Activated CD4-positive, alpha-beta memory T cell treated with anti-CD3 and anti-CD28 coated beads for 36 hours (primary cell): ENCODE measurements around the gene MYRF. TPM values are rescaled to one million over a fixed set of nuclear protein-coding genes. Genes with fewer than 3 reads are reported as not detected.

Experiments used
- CTCF ChIA-PET: fragments of 350-600 bp; sonication (Branson Sonifier 250); formaldehyde crosslinking; loops from one replicate; lab custom pipeline; 2021; ENCODE audit warnings: antibody characterized with exemption, inconsistent platforms; lab: Charles Lee
- POLR2A ChIA-PET: fragments of 350-600 bp; sonication (Branson Sonifier 250); formaldehyde crosslinking; loops from one replicate; lab custom pipeline; 2021; ENCODE audit warnings: antibody characterized with exemption; lab: Charles Lee
- DNase-seq: peaks from one replicate; pipeline ENCODE4 v3.0.0-alpha.2; 2020
- H3K27ac Mint-ChIP-seq: one replicate; pipeline ENCODE4 v1.8.0; 2021; ENCODE audit warnings: mixed read lengths
- H3K27me3 Mint-ChIP-seq: one replicate; pipeline ENCODE4 v1.8.0; 2021; ENCODE audit warnings: mixed read lengths
- H3K36me3 Mint-ChIP-seq: one replicate; pipeline ENCODE4 v1.8.0; 2021; ENCODE audit warnings: mixed read lengths
- H3K4me1 Mint-ChIP-seq: one replicate; pipeline ENCODE4 v1.8.0; 2021; ENCODE audit warnings: low read depth, mixed read lengths
- H3K4me3 Mint-ChIP-seq: one replicate; pipeline ENCODE4 v1.8.0; 2021; ENCODE audit warnings: mild to moderate bottlenecking, mixed read lengths
- H3K9me3 Mint-ChIP-seq: one replicate; pipeline ENCODE4 v1.8.0; 2021; ENCODE audit warnings: mixed read lengths
- intact Hi-C: fragments of 100-400 bp; cut with micrococcal nuclease; formaldehyde crosslinking; loops from one replicate; pipeline ENCODE4 v1.15.1; 2023
- total RNA-seq, 2 experiments: library from RNA; stranded (reverse); gene quantifications; one replicate each; pipeline ENCODE4 v1.2.3, GENCODE V29; 2021

MYRF gene
- total RNA-seq, 2 experiments from 2014 or later: 1.2 to 1.4 TPM

DNA sequence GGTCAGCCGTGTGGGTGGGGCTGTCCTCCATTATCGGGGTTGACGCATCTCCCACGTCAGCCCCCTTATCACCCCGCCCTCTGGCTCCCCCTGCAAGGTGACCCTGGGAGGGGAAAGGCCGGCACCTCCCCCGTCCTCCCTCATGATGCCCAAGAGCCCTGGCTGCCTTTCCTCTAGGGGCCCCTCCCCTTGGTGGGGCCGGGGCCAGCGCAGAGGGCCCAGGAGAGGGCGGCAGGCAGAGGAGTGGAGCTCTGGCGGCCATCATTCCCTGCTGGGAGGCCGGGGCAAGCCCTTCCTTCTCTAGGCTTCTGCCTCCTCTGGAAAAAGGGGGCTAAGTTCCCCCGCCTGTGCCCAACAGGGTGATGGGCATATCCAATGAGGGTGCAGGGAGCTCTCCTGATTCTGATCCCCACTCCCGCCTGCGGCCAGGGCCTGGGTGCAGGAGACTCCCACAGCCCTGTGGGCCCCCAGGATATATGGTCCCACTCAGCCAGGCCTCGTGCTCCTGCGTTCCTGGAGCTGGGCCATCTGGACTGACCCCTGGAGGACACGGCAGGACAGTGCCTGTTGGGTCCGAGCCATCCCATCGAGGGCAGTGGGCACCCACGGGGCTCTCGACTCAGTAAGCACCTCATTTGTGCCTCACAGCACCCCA is 12.3 kb downstream of the MYRF start:
- Mint-ChIP-seq H3K27me3 (peaks cover 1% of the 10 kb centered on the region), H3K4me1 (no peaks in the 10 kb centered on the region), H3K27ac (no peak overlapping the region), H3K36me3 (no peaks in the 10 kb centered on the region), H3K4me3 (no peak overlapping the region), H3K9me3 (no peaks in the 10 kb centered on the region)
- intact Hi-C loops: no loop called here
- no peak for DNase-seq
- ChIA-PET POLR2A (no interaction called here), CTCF (no interaction called here)

DNA sequence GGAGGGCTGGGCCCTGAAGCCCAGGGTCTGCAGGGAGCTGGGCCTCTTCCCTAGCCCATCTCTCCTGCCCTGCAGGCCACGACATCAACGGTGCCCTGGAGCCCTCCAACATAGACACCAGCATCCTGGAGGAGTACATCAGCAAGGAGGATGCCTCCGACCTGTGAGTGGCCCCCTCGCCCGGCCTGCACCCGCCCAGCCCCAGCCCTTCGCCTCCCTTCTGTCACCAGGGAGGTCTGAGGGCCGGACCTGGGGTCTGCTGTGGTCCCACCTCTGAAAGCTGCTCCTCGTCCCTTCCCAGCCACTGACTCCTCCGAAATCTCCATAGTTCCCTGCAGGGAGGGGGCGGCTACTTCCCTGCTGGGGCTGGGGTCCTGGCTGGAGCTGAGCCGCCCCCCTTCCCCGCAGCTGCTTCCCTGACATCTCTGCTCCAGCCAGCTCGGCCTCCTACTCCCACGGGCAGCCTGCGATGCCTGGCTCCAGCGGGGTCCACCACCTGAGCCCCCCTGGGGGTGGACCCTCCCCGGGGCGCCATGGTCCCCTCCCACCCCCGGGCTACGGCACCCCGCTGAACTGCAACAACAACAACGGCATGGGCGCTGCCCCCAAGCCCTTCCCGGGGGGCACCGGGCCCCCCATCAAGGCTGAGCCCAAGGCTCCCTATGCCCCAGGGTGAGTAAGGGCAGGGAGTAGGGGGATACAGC is 13.3 kb downstream of the MYRF start:
- no peak overlapping the region for H3K27ac Mint-ChIP-seq
- intact Hi-C loops: no loop called here
- ChIA-PET POLR2A (no interaction called here), CTCF (interaction anchor here (1.5 kb wide), 1 partner anchor 10 kb away, joined by 4 read pairs; no protein-coding TSS in a partner anchor)
- H3K36me3 Mint-ChIP-seq: no peaks in the 10 kb centered on the region
- H3K9me3 Mint-ChIP-seq: no peaks in the 10 kb centered on the region
- no peak for DNase-seq
- no peaks in the 10 kb centered on the region for H3K4me1 Mint-ChIP-seq
- H3K27me3 Mint-ChIP-seq: peaks cover 1% of the 10 kb centered on the region
- no peak overlapping the region for H3K4me3 Mint-ChIP-seq

DNA sequence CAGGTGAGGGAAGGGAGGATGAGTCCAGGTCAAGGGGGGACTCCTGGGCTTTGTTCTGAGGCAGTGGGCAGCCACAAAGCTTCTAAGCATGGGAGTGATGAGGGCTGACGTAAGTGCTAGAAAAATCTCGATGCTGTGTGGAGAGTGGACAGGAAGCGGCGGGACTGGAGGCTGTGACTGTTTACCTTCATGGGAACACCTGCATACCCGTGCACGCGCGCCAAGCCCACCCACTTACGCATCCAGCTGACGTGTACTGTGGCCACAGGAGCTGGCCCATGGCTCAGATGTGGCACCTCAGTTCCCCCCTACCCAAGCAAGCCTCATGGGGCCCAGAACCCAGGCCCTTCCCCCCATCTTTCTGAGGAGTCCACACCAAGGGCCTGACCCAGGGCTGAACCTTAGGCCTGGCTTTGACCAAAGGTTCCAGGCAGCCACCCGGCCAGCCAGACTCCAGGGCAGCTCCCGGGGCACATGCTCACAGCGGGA is 14.0 kb downstream of the MYRF start:
- no peak for DNase-seq
- POLR2A ChIA-PET: no interaction called here
- intact Hi-C loops: no loop called here
- Mint-ChIP-seq H3K4me1 (no peaks in the 10 kb centered on the region), H3K9me3 (no peaks in the 10 kb centered on the region), H3K4me3 (no peak overlapping the region), H3K36me3 (no peaks in the 10 kb centered on the region), H3K27me3 (peaks cover 1% of the 10 kb centered on the region), H3K27ac (no peak overlapping the region)
- CTCF ChIA-PET: interaction anchor here (1.5 to 1.8 kb wide), 2 partner anchors 9 to 16 kb away, joined by 4 to 5 read pairs; no protein-coding TSS in a partner anchor

DNA sequence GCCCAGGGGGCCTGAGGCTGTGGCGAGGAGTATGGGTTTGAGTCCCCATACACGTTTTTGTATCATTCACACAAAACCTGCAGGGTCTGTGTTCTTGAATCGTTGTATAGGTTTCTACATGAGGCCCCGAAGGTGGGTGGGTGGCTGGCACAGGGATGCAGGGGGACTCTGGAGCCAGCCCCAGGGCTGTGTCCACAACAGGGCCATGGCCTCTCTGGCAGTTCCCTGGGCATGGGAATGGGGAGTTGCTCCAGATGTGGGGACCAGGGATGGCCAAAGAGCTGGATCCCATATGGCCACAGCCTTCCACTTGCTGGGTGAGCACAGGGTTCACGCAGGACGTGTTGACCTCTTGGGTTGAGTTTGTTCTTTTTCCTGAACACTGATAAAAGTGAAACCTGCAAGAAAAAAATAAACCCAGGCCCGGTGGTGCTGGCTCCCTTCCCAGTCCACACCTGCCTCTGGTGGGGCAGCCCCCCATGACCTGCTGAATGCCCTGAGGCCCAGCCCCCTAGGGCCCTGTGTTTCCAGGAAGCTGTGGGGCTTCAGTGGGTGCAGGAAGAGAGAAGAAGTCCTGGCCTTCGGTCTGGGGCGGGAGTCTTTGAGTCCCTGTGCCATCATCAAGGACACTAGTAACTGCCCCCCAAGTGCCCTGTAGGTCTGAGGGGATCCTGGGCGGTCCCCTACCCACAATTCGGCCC is 16.1 kb downstream of the MYRF start:
- ChIA-PET POLR2A (no interaction called here), CTCF (no interaction called here)
- H3K4me1 Mint-ChIP-seq: peaks cover 4% of the 10 kb centered on the region
- no peak overlapping the region for H3K4me3 Mint-ChIP-seq
- H3K27me3 Mint-ChIP-seq: no peaks in the 10 kb centered on the region
- no peaks in the 10 kb centered on the region for H3K36me3 Mint-ChIP-seq
- H3K27ac Mint-ChIP-seq: no peak overlapping the region
- no peak for DNase-seq
- intact Hi-C loops: no loop called here
- no peaks in the 10 kb centered on the region for H3K9me3 Mint-ChIP-seq

DNA sequence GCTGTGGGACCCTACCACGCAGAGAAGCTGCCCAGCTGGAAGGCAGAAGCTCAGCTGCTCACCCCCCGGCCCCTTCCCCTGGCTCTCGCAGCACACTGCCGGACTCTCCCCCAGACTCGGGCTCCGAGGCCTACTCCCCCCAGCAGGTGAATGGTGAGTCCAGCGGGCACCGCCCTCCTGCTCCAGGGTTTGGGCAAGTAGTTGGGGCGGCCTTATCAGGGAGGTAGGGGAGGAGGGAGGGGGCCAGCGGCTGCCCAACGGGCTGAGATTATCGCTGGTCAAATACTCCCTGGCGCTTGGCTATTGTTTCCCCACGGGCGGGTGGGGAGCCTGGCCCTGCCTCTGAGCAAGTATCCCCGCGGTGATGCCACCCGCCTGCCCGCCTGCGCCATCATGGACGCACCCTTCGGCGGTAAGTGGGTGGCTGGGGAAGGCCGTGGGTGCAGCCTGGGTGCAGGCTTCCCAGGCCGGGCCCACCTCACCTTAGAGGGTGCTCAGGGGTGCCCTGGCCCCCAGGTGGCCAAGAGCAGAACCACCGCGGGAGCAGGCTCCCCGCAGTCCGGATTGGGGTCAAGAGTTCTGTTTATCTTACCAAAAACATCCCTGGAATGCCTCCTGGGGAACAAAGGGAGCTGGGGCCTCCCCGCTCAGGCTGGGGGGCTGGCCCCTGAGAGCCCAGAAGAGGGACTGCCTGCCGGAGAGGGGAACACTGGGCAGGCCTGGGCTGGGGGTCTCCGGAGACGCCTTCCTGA is 16.9 kb downstream of the MYRF start:
- Mint-ChIP-seq H3K4me3 (no peak overlapping the region), H3K27me3 (no peaks in the 10 kb centered on the region), H3K36me3 (no peaks in the 10 kb centered on the region), H3K9me3 (no peaks in the 10 kb centered on the region), H3K4me1 (peaks cover 4% of the 10 kb centered on the region), H3K27ac (no peak overlapping the region)
- DNase-seq: no peak
- intact Hi-C loops: no loop called here
- ChIA-PET POLR2A (no interaction called here), CTCF (no interaction called here)

DNA sequence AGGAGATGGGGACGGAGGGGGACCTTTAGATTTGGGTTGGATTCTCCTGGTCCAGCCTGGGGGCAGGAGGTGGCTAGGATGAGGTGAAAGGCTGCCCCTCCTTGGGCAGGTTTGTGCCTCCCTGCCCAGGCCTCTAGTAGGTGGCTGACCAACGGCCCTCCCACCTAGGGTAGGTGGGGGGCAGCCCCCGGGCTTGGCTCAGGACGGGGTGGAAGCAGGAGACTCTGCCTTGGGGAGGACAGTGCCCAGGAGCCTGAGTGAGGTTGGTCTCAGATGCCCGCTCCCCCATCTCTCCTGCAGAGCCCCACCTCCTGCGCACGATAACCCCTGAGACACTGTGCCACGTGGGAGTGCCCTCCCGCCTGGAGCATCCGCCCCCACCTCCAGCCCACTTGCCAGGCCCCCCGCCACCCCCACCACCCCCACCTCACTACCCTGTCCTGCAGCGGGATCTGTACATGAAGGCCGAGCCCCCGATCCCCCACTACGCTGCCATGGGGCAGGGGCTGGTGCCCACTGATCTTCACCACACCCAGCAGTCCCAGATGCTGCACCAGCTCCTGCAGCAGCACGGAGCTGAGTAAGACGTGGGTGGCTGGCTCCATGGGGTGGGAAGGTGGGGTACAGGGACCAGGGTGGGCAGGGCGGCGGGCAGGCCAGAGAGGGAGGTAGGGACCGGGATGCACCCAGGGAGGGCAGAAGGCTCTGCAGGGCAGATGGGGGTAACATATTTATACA is 17.7 kb downstream of the MYRF start:
- POLR2A ChIA-PET: no interaction called here
- CTCF ChIA-PET: no interaction called here
- intact Hi-C loops: no loop called here
- Mint-ChIP-seq H3K4me1 (peaks cover 4% of the 10 kb centered on the region), H3K27me3 (no peaks in the 10 kb centered on the region), H3K27ac (no peak overlapping the region), H3K9me3 (no peaks in the 10 kb centered on the region), H3K4me3 (no peak overlapping the region), H3K36me3 (no peaks in the 10 kb centered on the region)
- DNase-seq: no peak

DNA sequence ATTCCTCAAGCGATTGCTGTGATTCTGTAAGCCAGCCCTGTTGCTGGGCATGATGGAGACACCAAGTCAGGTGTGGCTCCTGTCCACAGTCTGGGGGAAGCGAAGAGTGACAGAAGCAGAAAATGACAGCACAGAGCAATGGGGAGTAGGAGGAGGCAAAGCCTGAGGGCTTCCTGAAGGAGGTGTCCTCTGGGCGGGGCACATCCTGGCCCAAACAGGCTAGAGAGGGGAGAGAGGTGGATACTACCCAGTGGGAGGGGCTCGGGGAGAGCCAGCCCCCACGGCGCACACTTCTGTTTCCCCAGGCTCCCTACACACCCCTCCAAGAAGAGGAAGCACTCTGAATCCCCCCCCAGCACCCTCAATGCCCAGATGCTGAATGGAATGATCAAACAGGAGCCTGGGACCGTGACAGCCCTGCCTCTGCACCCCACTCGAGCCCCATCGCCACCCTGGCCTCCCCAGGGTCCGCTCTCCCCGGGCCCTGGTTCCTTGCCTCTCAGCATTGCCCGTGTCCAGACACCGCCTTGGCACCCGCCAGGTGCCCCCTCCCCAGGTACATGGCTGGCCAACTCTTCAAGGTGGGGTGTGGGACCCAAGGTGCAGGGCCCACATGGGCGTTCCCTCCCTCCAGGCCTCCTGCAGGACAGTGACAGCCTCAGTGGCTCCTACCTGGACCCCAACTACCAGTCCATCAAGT is 18.9 kb downstream of the MYRF start:
- POLR2A ChIA-PET: no interaction called here
- Mint-ChIP-seq H3K9me3 (no peaks in the 10 kb centered on the region), H3K27me3 (no peaks in the 10 kb centered on the region), H3K27ac (no peak overlapping the region), H3K4me1 (peaks cover 4% of the 10 kb centered on the region), H3K4me3 (no peak overlapping the region), H3K36me3 (no peaks in the 10 kb centered on the region)
- CTCF ChIA-PET: no interaction called here
- intact Hi-C loops: no loop called here
- DNase-seq: no peak

DNA sequence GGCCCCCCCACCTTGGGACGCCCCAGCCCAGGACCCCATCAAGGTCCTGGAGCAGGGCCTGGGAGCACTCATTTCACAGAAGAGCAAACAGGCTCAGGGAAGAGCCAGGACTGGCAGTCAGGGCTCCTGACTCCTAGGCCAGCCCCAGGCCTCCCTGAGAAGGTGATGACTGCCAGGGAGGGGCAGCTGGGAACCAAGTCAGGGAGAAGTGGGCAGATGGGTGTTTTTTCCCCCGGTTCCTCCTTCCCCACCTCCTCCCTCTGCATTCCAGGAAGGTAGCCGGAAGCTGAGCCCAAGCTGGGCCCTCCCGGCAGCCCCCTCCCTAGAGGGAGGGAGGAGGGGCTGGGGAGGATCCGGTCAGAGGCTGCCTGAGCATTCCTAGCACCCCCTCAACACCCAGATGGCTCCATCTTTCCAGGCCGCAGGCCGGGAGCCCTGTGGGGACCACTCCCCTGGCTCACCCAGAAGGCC is 19.6 kb downstream of the MYRF start:
- Mint-ChIP-seq H3K4me3 (no peak overlapping the region), H3K27me3 (peaks cover 2% of the 10 kb centered on the region), H3K27ac (no peak overlapping the region), H3K36me3 (no peaks in the 10 kb centered on the region), H3K4me1 (peaks cover 6% of the 10 kb centered on the region), H3K9me3 (no peaks in the 10 kb centered on the region)
- no peak for DNase-seq
- ChIA-PET CTCF (interaction anchor here (0.9 to 1.0 kb wide), 2 partner anchors 26 to 39 kb away, joined by 3 to 4 read pairs; no protein-coding TSS in a partner anchor), POLR2A (no interaction called here)
- intact Hi-C loops: no loop called here

DNA sequence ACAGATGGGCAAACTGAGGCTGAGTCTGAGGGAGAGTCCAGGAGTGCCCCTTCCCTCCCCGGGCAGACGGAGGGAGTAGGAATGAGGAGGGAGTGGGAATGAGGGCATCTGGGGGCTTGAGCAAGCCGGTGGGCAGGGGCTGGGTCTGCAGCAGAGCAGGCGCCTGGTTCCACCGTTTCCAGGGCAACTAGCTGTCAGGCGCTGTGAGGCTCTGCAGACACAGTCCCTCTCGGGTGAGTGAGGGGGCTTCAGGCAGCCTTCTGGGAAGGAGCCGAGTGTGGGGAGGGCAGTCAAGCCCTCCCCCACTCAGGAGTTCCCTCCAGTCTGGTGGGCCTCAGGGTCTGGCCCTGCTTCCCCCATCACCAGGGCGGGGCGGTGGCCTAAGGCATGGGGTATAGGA is 20.9 kb downstream of the MYRF start:
- intact Hi-C loops: no loop called here
- Mint-ChIP-seq H3K27ac (no peak overlapping the region), H3K4me3 (no peak overlapping the region), H3K36me3 (no peaks in the 10 kb centered on the region), H3K4me1 (peaks cover 9% of the 10 kb centered on the region), H3K27me3 (peaks cover 2% of the 10 kb centered on the region), H3K9me3 (no peaks in the 10 kb centered on the region)
- POLR2A ChIA-PET: no interaction called here
- no peak for DNase-seq
- CTCF ChIA-PET: no interaction called here

DNA sequence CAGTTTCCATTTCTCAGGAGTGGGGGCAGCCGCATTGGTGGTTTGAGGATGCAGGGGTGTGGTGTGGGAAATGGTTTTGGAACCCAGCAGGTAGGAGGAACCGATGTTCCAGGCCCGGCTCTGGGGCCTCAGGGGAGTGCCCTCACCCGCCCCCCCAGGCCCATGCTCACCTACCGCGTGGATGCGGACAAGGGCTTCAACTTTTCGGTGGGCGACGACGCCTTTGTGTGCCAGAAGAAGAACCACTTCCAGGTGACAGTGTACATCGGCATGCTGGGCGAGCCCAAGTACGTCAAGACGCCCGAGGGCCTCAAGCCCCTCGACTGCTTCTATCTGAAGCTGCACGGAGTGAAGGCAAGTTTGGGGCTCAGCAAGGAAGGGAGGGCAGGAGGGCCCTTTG is 21.4 kb downstream of the MYRF start:
- no peaks in the 10 kb centered on the region for H3K9me3 Mint-ChIP-seq
- no peaks in the 10 kb centered on the region for H3K36me3 Mint-ChIP-seq
- CTCF ChIA-PET: no interaction called here
- no peak overlapping the region for H3K4me3 Mint-ChIP-seq
- intact Hi-C loops: no loop called here
- H3K27me3 Mint-ChIP-seq: peaks cover 2% of the 10 kb centered on the region
- H3K4me1 Mint-ChIP-seq: peaks cover 9% of the 10 kb centered on the region
- POLR2A ChIA-PET: no interaction called here
- DNase-seq: no peak
- no peak overlapping the region for H3K27ac Mint-ChIP-seq

DNA sequence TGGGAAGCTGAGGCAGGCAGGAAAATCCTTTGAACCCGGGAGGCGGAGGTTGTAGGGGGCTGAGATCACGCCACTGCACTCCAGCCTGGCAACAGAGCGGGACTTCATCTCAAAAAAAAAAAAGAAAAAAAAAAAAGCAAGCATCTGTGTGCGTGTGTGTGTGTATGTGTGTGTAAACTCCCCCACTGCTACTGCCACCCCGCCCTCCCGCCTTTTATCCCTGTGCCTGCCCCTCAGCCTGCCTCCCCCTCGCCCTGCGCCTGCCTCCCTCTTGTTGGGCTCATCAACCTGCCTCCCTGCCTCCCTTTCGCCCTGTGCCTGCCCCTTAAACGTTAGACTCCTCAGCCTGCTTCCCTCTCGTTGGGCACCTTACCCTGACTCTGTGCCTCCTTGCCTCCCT is 22.0 kb downstream of the MYRF start:
- Mint-ChIP-seq H3K27ac (no peak overlapping the region), H3K9me3 (no peaks in the 10 kb centered on the region), H3K27me3 (peaks cover 2% of the 10 kb centered on the region), H3K4me3 (no peak overlapping the region), H3K36me3 (no peaks in the 10 kb centered on the region), H3K4me1 (peaks cover 9% of the 10 kb centered on the region)
- DNase-seq: no peak
- POLR2A ChIA-PET: no interaction called here
- intact Hi-C loops: no loop called here
- CTCF ChIA-PET: interaction anchor here (1.7 kb wide), 1 partner anchor 8 kb away, joined by 4 read pairs; no protein-coding TSS in a partner anchor
